ENCODE measurements around the gene DOCK10.

Gene DOCK10

GRCh38 chr2:225041207-225041850 is 939 bp downstream of the DOCK10 start:
- DNase-seq (ENCODE audit: low read depth in 2 of 2): peak; percentile 40 to 50

DNA sequence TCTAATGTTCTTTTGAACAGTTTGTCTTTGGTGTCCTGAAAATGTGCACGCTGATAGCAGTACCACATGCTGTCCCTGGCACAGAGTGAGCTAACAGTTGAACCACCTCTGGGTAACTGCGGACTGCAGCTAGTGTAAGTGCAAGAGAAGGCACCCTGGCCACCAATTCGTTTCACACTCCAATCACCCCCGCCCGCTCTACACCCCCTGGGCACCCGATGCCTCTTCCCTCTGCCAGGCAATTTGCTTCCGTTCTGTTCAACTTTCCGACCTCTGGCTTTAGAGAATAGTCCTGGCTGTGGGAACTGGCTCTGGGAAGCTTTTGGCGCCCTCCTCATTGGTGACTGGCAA is 1.4 kb downstream of the DOCK10 start:
- peak; percentile 17 to 27 for DNase-seq (ENCODE audit: low read depth in 2 of 2)

- no peak for DNase-seq (ENCODE audit: low read depth in 2 of 2)
Observed at GRCh38 chr2:225040142-225040541, 2.1 kb downstream of the DOCK10 start.

DNA sequence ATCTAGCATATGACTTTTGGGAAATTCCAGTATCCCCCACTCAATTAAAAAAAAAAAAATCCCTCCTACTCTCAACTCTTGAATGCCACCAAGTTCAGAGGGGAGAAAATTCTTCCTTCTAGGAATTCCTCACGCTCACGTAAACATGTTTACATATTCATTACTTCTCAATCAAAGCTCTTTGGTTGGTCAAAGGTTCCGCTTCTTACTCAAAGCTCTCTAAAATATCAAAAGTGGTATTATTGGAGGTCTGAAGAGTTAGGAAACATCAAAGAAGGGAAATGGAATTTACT is 4.1 kb downstream of the DOCK10 start:
- no peak for DNase-seq (ENCODE audit: low read depth in 2 of 2)

- DNase-seq (ENCODE audit: low read depth in 2 of 2): no peak
Observed at GRCh38 chr2:225037415-225038230, 4.6 kb downstream of the DOCK10 start.

- no peak for DNase-seq (ENCODE audit: low read depth in 2 of 2)
Observed at GRCh38 chr2:225036431-225036830, 5.8 kb downstream of the DOCK10 start.

GRCh38 chr2:225033440-225034318 is 8.6 kb downstream of the DOCK10 start:
- no peak for DNase-seq (ENCODE audit: low read depth in 2 of 2)

DNA sequence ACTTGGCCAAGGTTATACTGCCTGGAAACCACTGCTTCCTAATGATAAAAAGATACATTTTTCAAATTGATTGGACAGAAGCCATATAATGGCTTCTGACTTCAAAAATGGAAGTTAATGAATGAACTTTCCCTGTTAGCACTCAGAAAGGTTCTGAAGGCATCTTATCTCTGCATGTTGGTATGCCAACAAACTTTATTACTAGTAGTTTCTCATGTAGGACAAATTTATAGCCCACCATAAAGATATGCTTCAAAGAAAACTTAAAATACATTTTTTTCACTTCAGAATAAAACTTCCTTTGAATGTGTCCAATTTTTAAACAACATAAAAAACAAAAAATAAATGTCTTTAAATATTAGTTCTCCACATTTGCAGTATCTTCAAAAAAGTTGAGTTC is 10.0 kb downstream of the DOCK10 start:
- no peak for DNase-seq (ENCODE audit: low read depth in 2 of 2)

DNA sequence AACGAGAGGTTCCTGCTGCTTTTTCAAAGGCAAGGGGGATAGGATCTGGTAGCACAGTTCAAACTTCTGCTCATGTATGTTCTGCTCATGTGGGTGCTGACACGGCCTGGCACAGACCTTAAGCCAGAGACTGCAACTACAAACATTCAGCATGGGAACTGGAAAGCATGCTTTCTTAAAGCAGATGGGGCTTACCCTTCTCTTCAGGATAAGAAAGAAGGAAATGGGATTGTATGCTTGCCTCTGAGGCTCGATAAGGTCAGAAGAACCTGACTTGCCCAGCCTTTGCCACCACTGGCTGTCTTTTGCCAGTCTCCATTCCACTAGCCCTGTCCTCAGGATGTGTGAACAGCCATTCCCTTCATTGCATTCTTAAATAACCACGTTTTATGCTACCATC is 10.7 kb downstream of the DOCK10 start:
- no peak for DNase-seq (ENCODE audit: low read depth in 2 of 2)

DNA sequence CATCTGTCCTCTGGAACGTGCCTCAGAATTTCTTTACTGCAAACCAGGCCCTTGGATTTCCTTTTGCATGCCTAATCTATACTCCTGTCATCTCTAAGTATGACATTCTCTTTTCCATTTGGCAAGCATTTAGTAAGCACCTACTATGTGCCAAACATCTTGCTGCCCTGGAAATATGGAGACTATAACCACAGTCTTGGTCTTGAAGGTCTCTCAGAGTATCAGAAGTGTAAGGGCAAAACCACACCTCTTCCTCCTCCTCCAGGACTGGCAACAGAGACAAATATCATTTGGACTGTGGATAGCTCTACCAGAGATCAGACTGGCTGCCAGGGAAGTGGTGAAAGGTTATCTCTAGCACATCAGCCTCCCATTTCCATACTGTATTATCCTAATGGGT is 11.4 kb downstream of the DOCK10 start:
- no peak for DNase-seq (ENCODE audit: low read depth in 2 of 2)

DNA sequence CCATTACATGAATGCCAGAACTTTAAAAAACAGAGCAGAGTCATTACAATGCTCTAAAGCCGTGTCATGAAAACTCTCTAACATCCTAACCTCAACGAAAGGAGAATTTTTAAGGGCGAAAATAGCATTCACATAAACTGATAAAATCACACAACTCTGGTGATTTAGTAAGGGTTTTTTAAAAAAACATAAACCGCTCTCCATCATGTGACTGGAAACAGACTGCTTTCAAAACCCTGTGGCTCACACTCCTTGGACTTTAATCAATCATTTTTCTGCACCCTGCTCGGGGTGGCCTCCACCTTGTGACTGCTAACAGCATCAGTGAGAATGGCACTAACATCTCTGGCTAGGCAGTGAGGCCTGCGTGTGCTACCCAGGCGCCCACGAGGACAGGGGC is 12.1 kb downstream of the DOCK10 start:
- DNase-seq (ENCODE audit: low read depth in 2 of 2): peak; percentile 14

GRCh38 chr2:225028572-225028971 is 13.7 kb downstream of the DOCK10 start:
- no peak for DNase-seq (ENCODE audit: low read depth in 2 of 2)

DNA sequence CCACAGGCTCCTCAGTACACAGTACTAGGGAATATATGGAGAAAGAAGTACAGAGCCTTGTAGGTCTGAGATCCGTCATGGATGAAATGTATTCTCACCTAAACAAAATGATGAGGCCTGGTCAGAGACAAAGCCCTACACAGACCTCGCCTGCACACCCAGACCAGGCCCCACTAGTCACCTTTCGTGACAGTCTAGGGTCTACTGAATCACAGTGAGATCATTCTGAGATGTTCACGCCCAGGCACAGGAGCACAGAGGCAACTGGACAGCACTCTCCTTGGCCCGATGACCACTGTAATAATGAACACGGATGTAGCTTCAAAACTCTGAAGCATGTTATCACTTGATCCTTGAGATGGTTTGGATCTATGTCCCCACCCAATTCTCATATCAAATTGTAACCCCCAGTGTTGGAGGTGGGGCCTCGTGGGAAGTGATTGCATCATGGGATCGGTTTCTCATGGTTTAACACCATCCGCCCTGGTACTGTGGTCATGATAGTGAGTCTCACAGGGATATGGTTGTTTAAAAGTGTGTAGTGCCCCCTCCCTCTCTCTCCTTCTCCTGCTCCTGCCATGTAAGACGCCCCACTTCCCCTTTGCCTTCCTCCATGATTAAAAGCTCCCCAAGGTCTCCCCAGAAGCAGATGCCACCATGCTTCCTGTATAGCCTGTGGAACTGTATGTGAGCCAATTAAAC is 15.1 kb downstream of the DOCK10 start:
- peak in 1 of 2 donors; percentile 8 for DNase-seq (ENCODE audit: low read depth in 2 of 2)

DNA sequence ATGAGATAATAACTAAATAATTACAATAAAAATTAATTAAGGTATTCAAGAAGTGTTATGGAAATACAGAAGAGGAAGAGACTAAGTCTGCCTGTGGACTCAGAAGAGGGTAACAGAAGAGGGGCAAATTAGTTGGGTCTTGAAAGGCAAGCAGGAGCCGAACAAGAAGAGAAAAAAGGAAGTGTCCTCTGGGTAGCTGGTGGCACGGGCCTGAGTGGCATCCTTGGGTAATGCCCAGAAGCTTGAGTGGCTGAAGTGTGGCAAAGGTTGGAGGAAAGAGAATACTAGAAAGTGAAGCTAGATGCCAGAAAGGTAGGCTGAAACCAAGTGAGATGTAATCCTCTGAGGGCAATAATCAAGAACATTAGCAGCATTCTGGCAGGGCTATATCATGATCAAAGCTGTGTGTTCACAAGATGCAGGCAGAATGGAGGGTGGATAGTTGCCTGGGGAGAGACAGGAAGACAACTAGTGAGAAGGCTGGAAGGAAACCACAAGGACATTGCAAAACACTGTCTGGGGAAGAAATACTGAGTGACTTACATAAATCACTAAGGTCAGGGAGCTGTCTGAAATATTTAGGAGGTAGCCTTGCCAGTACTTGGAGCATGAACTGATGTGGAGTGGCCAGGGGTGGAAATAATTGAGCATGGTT is 16.2 kb downstream of the DOCK10 start:
- no peak for DNase-seq (ENCODE audit: low read depth in 2 of 2)

- no peak for DNase-seq (ENCODE audit: low read depth in 2 of 2)
Observed at GRCh38 chr2:225022188-225022587, 20.1 kb downstream of the DOCK10 start.

GRCh38 chr2:225020168-225020849 is 22.0 kb downstream of the DOCK10 start:
- no peak for DNase-seq (ENCODE audit: low read depth in 2 of 2)

- no peak for DNase-seq (ENCODE audit: low read depth in 2 of 2)
Observed at GRCh38 chr2:225019105-225019504, 23.2 kb downstream of the DOCK10 start.

DNA sequence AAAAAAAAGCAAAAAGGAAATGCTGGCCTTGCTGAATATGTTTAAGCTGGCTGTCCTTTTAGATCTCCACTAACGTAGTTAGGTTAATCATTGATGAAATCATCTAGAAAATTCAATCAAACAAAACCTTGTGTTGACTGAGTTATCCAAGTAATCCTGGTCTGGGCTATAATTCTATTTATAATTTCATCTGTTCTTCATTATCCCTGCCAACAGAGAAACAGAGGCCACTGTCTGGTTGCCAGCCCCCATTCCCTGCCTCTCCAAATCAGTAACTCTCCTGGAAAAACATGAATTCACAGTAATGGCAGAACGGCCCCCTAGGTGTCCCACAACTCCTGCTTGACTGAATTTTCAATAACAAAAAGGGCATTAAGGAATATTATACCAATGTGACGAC is 24.6 kb downstream of the DOCK10 start:
- no peak for DNase-seq (ENCODE audit: low read depth in 2 of 2)

DNA sequence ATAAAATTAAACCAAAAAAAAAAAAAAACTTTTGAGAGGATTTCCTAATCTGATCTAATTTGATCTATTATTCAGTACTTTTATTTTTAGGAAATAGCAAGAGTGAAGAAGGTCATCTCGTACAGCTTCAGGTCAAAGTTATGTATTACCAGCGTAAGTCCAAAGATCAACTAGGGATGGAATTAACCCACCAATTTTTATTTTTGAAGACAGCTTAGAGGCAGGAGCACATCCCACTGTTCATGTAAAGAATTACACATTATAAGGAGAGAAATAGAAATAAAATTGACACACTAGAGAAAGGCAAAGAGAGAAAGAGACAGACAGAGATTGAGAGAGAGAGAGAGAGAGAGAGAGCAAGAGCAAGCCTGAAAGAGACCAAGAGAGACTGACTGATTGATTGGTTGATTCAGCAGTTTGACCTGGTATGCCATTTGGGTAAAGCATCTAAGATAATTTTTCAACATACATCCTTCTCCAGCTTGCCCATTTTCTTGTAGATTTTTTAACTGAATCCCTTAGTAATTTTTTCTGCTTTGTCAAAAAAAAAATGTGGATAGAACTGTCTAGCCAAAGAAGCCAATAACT is 25.1 kb downstream of the DOCK10 start:
- DNase-seq (ENCODE audit: low read depth in 2 of 2): no peak

Data from stimulated activated CD4-positive, alpha-beta T cell treated with anti-CD3 and anti-CD28 coated beads, Interleukin-15, amount 100 ng/mL, for 48 hours (primary cell).